Activated T-helper 1 cell treated with anti-CD3 and anti-CD28 coated beads, Interleukin-12 subunit alpha, Interleukin-12 subunit beta, Interleukin-2, Interleukin-4 antibody, amounts not matched to agents 30 ng/mL and 10 ng/mL and 1 ng/mL, durations not matched to agents 14 hours and 24 hours and 36 hours (primary cell): ENCODE results near the gene TMTC2. TPM values are rescaled to one million over a fixed set of nuclear protein-coding genes. Genes with fewer than 3 reads are reported as not detected.

Experiments used
- DNase-seq: peaks from one replicate; pipeline ENCODE4 v3.0.0; 2021; ENCODE audit warnings: low spot score
- H3K27ac Mint-ChIP-seq: one replicate; pipeline ENCODE4 v1.8.0; 2021; ENCODE audit warnings: mild to moderate bottlenecking, mixed read lengths
- H3K27me3 Mint-ChIP-seq: one replicate; pipeline ENCODE4 v1.8.0; 2022; ENCODE audit warnings: mild to moderate bottlenecking, moderate library complexity, mixed read lengths; ENCODE audit not compliant: insufficient read depth
- H3K36me3 Mint-ChIP-seq: one replicate; pipeline ENCODE4 v1.8.0; 2021; ENCODE audit warnings: low read depth, mixed read lengths
- H3K4me1 Mint-ChIP-seq: one replicate; pipeline ENCODE4 v1.8.0; 2021; ENCODE audit warnings: low read depth, mixed read lengths
- H3K4me3 Mint-ChIP-seq: one replicate; pipeline ENCODE4 v1.8.0; 2021; ENCODE audit warnings: mild to moderate bottlenecking, moderate library complexity, mixed read lengths
- H3K9me3 Mint-ChIP-seq: one replicate; pipeline ENCODE4 v1.8.0; 2021; ENCODE audit warnings: mixed read lengths
- intact Hi-C: fragments of 100-400 bp; cut with micrococcal nuclease; formaldehyde crosslinking; loops from one replicate; pipeline ENCODE4 v1.15.1; 2024
- total RNA-seq: library from RNA; stranded (reverse); gene quantifications from 2 replicates; pipeline ENCODE4 v1.2.3, GENCODE V29; 2022

The TMTC2 gene
- 2.6 and 3.0 TPM in 2 replicates for total RNA-seq

GRCh38 chr12:82686168-82687020 is at the start of gene TMTC2:
Gene TMTC2, plus strand, starts transcription at chr12:82686906.
- H3K9me3 Mint-ChIP-seq: no peaks in the 10 kb centered on the region
- intact Hi-C loops: loop anchor here (1.0 to 10.0 kb wide), 5 partner anchors 37 to 328 kb away; partner anchors contain the start of genes CCDC59 and METTL25

GRCh38 chr12:82638324-82638723 is 48.4 kb upstream of the TMTC2 start:
- no peak for DNase-seq
- Mint-ChIP-seq H3K4me3 (no peak overlapping the region), H3K9me3 (peaks cover 3% of the 10 kb centered on the region), H3K36me3 (no peaks in the 10 kb centered on the region), H3K27me3 (no peaks in the 10 kb centered on the region), H3K27ac (no peak overlapping the region), H3K4me1 (no peaks in the 10 kb centered on the region)
- intact Hi-C loops: no loop called here

More at GRCh38 chr12:82686168-82687020, at the start of gene TMTC2:
- DNase-seq: peak; percentile 93
- peaks cover 40% of the 10 kb centered on the region for H3K4me1 Mint-ChIP-seq
- H3K27me3 Mint-ChIP-seq: peaks cover 10% of the 10 kb centered on the region
- peak within 1 kb of the TSS; percentile 92 for H3K27ac Mint-ChIP-seq
- peak within 1 kb of the TSS; percentile 92 for H3K4me3 Mint-ChIP-seq
- H3K36me3 Mint-ChIP-seq: peaks cover 6% of the 10 kb centered on the region

GRCh38 chr12:82644896-82645295 is 41.8 kb upstream of the TMTC2 start:
- no peak overlapping the region for H3K4me3 Mint-ChIP-seq
- no peaks in the 10 kb centered on the region for H3K36me3 Mint-ChIP-seq
- intact Hi-C loops: no loop called here
- DNase-seq: no peak
- peaks cover 2% of the 10 kb centered on the region for H3K27me3 Mint-ChIP-seq
- no peaks in the 10 kb centered on the region for H3K9me3 Mint-ChIP-seq
- H3K4me1 Mint-ChIP-seq: no peaks in the 10 kb centered on the region
- H3K27ac Mint-ChIP-seq: no peak overlapping the region

- no peak for DNase-seq
- intact Hi-C loops: no loop called here
- H3K4me3 Mint-ChIP-seq: no peak overlapping the region
- peaks cover 2% of the 10 kb centered on the region for H3K27me3 Mint-ChIP-seq
- H3K36me3 Mint-ChIP-seq: no peaks in the 10 kb centered on the region
- no peaks in the 10 kb centered on the region for H3K9me3 Mint-ChIP-seq
- H3K27ac Mint-ChIP-seq: no peak overlapping the region
- peaks cover 3% of the 10 kb centered on the region for H3K4me1 Mint-ChIP-seq
These were observed 41.3 kb upstream of the TMTC2 start for GRCh38 chr12:82645414-82645813.

- Mint-ChIP-seq H3K27ac (no peak overlapping the region), H3K4me1 (peaks cover 15% of the 10 kb centered on the region), H3K27me3 (peaks cover 2% of the 10 kb centered on the region), H3K4me3 (no peak overlapping the region), H3K36me3 (no peaks in the 10 kb centered on the region), H3K9me3 (no peaks in the 10 kb centered on the region)
- no peak for DNase-seq
- intact Hi-C loops: no loop called here
These were observed 38.9 kb upstream of the TMTC2 start for GRCh38 chr12:82647853-82648252.

- intact Hi-C loops: no loop called here
- no peaks in the 10 kb centered on the region for H3K36me3 Mint-ChIP-seq
- H3K4me1 Mint-ChIP-seq: peaks cover 15% of the 10 kb centered on the region
- no peak for DNase-seq
- H3K27me3 Mint-ChIP-seq: peaks cover 2% of the 10 kb centered on the region
- no peak overlapping the region for H3K4me3 Mint-ChIP-seq
- H3K27ac Mint-ChIP-seq: no peak overlapping the region
- no peaks in the 10 kb centered on the region for H3K9me3 Mint-ChIP-seq
These were observed 38.3 kb upstream of the TMTC2 start for GRCh38 chr12:82648259-82648909.

GRCh38 chr12:82650627-82651337 is 35.9 kb upstream of the TMTC2 start:
- peaks cover 6% of the 10 kb centered on the region for H3K27me3 Mint-ChIP-seq
- intact Hi-C loops: no loop called here

GRCh38 chr12:82651489-82651888 is 35.2 kb upstream of the TMTC2 start:
- Mint-ChIP-seq H3K27ac (no peak overlapping the region), H3K4me3 (no peak overlapping the region), H3K4me1 (peaks cover 15% of the 10 kb centered on the region), H3K27me3 (peaks cover 6% of the 10 kb centered on the region), H3K36me3 (no peaks in the 10 kb centered on the region), H3K9me3 (no peaks in the 10 kb centered on the region)
- DNase-seq: no peak
- intact Hi-C loops: no loop called here

More at GRCh38 chr12:82650627-82651337, 35.9 kb upstream of the TMTC2 start:
- Mint-ChIP-seq H3K4me1 (peaks cover 15% of the 10 kb centered on the region), H3K9me3 (no peaks in the 10 kb centered on the region), H3K36me3 (no peaks in the 10 kb centered on the region), H3K27ac (no peak overlapping the region), H3K4me3 (no peak overlapping the region)
- peak; percentile 11 for DNase-seq

GRCh38 chr12:82652071-82652470 is 34.6 kb upstream of the TMTC2 start:
- DNase-seq: no peak
- H3K9me3 Mint-ChIP-seq: no peaks in the 10 kb centered on the region
- no peak overlapping the region for H3K27ac Mint-ChIP-seq
- H3K4me3 Mint-ChIP-seq: no peak overlapping the region
- intact Hi-C loops: no loop called here
- peaks cover 6% of the 10 kb centered on the region for H3K27me3 Mint-ChIP-seq
- no peaks in the 10 kb centered on the region for H3K36me3 Mint-ChIP-seq
- peaks cover 15% of the 10 kb centered on the region for H3K4me1 Mint-ChIP-seq

- no peak overlapping the region for H3K4me3 Mint-ChIP-seq
- peaks cover 6% of the 10 kb centered on the region for H3K9me3 Mint-ChIP-seq
- intact Hi-C loops: no loop called here
- H3K4me1 Mint-ChIP-seq: peaks cover 9% of the 10 kb centered on the region
- no peak for DNase-seq
- no peak overlapping the region for H3K27ac Mint-ChIP-seq
- H3K36me3 Mint-ChIP-seq: no peaks in the 10 kb centered on the region
- peaks cover 5% of the 10 kb centered on the region for H3K27me3 Mint-ChIP-seq
These were observed 31.0 kb upstream of the TMTC2 start for GRCh38 chr12:82655751-82656150.

- Mint-ChIP-seq H3K27me3 (peaks cover 9% of the 10 kb centered on the region), H3K9me3 (peaks cover 6% of the 10 kb centered on the region), H3K27ac (no peak overlapping the region), H3K4me3 (no peak overlapping the region), H3K36me3 (no peaks in the 10 kb centered on the region), H3K4me1 (no peaks in the 10 kb centered on the region)
- no peak for DNase-seq
- intact Hi-C loops: no loop called here
These were observed 27.1 kb upstream of the TMTC2 start for GRCh38 chr12:82659343-82660207.
